Natural killer cell (primary cell): ENCODE data around the gene RENBP. TPM values are rescaled to one million over a fixed set of nuclear protein-coding genes. Genes with fewer than 3 reads are reported as not detected.

Experiments
- ATAC-seq, 3 donors: fragments of 150-1000 bp in 2 of 3; fragments of 200-7000 bp in 1 of 3; cut with Tn5 transposase; 1 replicate in 1 of 3; 2 replicates in 2 of 3; pipeline ENCODE4 v1.10.0; 2021; ENCODE audit warnings: mild to moderate bottlenecking in 2 of 3, moderate library complexity in 2 of 3
- DNase-seq, 2 donors: peaks; one replicate each; pipeline versions ENCODE4 v3.0.0 to v3.0.0-alpha.2; 2013 to 2021; ENCODE audit warnings: mixed read lengths in 1 of 2
- H3K27ac ChIP-seq: one replicate; pipeline ENCODE4 v1.5.1; 2013; ENCODE audit warnings: mild to moderate bottlenecking, low read length
- H3K27me3 ChIP-seq: one replicate; pipeline ENCODE4 v1.6.1; 2013; ENCODE audit warnings: low read length; ENCODE audit not compliant: control insufficient read depth, insufficient read depth
- H3K36me3 ChIP-seq: one replicate; pipeline ENCODE4 v1.6.1; 2013; ENCODE audit warnings: low read length; ENCODE audit not compliant: control insufficient read depth, insufficient read depth
- H3K4me1 ChIP-seq: one replicate; pipeline ENCODE4 v1.6.1; 2013; ENCODE audit warnings: low read length; ENCODE audit not compliant: control insufficient read depth, insufficient read depth
- H3K4me3 ChIP-seq: one replicate; pipeline ENCODE4 v1.5.1; 2013; ENCODE audit warnings: low read length
- H3K9me3 ChIP-seq: one replicate; pipeline ENCODE4 v1.6.1; 2013; ENCODE audit warnings: low read length; ENCODE audit not compliant: control insufficient read depth, insufficient read depth
- H3K27ac Mint-ChIP-seq, 2 donors: one replicate each; pipeline ENCODE4 v1.8.0; 2022; ENCODE audit warnings: mild to moderate bottlenecking in 2 of 2, mixed read lengths in 2 of 2, moderate library complexity in 1 of 2
- H3K27me3 Mint-ChIP-seq, 2 donors: one replicate each; pipeline ENCODE4 v1.8.0; 2022; ENCODE audit warnings: low read depth in 2 of 2, mixed read lengths in 2 of 2
- H3K36me3 Mint-ChIP-seq: one replicate; pipeline ENCODE4 v1.8.0; 2022; ENCODE audit warnings: mixed read lengths
- H3K4me1 Mint-ChIP-seq, 2 donors: one replicate each; pipeline ENCODE4 v1.8.0; 2022; ENCODE audit warnings: mixed read lengths in 2 of 2
- H3K4me3 Mint-ChIP-seq: one replicate; pipeline ENCODE4 v1.8.0; 2022; ENCODE audit warnings: mild to moderate bottlenecking, moderate library complexity, mixed read lengths
- H3K9me3 Mint-ChIP-seq, 2 donors: one replicate each; pipeline ENCODE4 v1.8.0; 2022; ENCODE audit warnings: mixed read lengths in 2 of 2
- WGBS: methylation state at CpG from one replicate; pipeline ENCODE4 v1.1.7; 2013; ENCODE audit warnings: missing lambda C conversion rate; ENCODE audit not compliant: insufficient coverage; 5-methylcytosine and 5-hydroxymethylcytosine counted together
- intact Hi-C: fragments of 100-400 bp; cut with micrococcal nuclease; formaldehyde crosslinking; loops from one replicate; pipeline ENCODE4 v1.14.2; 2022
- total RNA-seq, 4 donors: library from RNA; stranded (reverse); fragments of 120-200 nt in 1 of 4; gene quantifications; one replicate each; pipeline versions ENCODE4 v1.2.3 to v1.2.4, GENCODE V29; 2013 to 2022
- TF ChIP-seq, protein P1 (sequence below): fragments of 200-600 bp; IDR thresholded peaks from one replicate; pipeline ENCODE4 v1.8.0; 2022; ENCODE audit warnings: antibody characterized with exemption

RENBP gene
- total RNA-seq, 3 donors from 2014 or later (not counting 1 experiment from before 2014, with no cell fraction given): 14.3 to 17.1 (median 15.2) TPM

DNA sequence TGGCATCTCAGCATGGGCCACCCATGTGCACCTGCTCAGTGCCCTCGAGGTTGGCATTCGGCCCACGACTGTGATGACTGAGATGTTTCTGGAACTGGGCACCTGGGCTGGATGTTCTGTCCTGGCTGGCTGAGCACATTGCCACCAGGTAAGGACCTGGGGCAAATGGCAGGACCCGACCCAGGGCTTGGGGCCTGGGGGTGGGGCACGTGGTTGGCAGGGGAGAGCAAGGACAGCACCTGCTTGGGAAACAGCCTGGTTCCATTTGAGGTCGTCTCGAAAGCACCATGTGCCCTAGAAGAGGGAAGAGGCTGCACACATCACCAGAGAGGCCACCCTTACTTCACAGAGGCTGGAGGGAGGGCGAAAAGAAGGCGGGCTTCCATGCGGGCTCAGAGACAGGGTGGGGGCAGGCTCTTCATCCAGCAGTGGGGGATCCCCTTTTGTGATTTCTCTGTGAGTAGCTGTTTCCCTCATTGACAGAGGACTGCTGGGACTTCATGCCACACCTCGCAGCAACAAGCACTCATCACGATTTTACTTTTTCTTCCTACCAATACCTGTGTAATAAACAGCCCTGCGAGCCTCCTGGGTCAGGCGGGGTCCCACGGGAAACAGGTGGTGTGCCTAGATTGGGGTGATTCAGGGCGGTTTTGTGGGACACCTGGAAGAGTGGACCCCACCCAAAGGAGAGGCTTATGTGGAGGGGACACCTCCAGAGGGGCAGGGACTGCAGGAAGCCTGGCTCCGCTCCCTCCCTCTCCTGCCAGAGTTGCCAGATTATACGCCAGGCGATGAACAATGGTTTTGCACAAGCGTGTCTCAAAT lies 40.1 kb upstream of the RENBP start:
- H3K4me1 Mint-ChIP-seq: peaks cover 19 to 26% of the 10 kb centered on the region in 2 donors
- Histone ChIP-seq H3K4me3 (no peak overlapping the region), H3K27me3 (no peaks in the 10 kb centered on the region), H3K4me1 (peaks cover 70% of the 10 kb centered on the region), H3K27ac (peak overlapping the region; percentile 84), H3K36me3 (no peaks in the 10 kb centered on the region), H3K9me3 (no peaks in the 10 kb centered on the region)
- H3K9me3 Mint-ChIP-seq: no peaks in the 10 kb centered on the region
- TF ChIP-seq, protein P1, sequence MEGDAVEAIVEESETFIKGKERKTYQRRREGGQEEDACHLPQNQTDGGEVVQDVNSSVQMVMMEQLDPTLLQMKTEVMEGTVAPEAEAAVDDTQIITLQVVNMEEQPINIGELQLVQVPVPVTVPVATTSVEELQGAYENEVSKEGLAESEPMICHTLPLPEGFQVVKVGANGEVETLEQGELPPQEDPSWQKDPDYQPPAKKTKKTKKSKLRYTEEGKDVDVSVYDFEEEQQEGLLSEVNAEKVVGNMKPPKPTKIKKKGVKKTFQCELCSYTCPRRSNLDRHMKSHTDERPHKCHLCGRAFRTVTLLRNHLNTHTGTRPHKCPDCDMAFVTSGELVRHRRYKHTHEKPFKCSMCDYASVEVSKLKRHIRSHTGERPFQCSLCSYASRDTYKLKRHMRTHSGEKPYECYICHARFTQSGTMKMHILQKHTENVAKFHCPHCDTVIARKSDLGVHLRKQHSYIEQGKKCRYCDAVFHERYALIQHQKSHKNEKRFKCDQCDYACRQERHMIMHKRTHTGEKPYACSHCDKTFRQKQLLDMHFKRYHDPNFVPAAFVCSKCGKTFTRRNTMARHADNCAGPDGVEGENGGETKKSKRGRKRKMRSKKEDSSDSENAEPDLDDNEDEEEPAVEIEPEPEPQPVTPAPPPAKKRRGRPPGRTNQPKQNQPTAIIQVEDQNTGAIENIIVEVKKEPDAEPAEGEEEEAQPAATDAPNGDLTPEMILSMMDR: no peak
- intact Hi-C loops: no loop called here
- 42% methylated on average over 14 of the region's 20 CpGs for WGBS
- H3K27me3 Mint-ChIP-seq: peaks cover 0 to 6% of the 10 kb centered on the region in 2 donors
- no peaks in the 10 kb centered on the region for H3K36me3 Mint-ChIP-seq
- peak overlapping the region; percentile 40 for H3K4me3 Mint-ChIP-seq
- ATAC-seq: no peak
- peak in 1 of 2 donors; percentile 76 for DNase-seq
- peak overlapping the region; percentile 64 to 76 for H3K27ac Mint-ChIP-seq

DNA sequence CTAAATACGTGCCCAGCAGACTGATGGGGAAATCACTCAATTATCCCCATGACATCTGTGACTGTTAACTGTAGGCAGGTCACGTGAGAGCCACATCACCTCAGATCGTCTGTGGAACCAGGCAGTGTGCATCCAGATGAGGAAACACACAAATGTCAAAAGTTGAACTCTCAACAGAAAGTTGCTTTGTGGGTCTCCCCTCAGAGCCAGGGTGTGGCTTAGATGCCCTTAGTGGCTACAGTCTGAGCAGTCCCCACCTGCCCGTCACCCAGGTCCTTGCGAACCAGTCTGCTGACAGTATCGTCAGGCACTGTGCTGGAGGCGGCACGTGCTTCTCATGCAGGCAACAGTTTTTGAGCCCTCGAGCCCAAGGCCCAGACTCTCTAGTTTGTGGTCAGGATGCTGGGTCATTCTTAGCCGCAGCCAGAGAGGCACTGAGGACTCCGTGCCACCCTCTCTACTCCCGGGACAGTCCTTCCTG lies 38.9 kb upstream of the RENBP start:
- TF ChIP-seq, protein P1: no peak

DNA sequence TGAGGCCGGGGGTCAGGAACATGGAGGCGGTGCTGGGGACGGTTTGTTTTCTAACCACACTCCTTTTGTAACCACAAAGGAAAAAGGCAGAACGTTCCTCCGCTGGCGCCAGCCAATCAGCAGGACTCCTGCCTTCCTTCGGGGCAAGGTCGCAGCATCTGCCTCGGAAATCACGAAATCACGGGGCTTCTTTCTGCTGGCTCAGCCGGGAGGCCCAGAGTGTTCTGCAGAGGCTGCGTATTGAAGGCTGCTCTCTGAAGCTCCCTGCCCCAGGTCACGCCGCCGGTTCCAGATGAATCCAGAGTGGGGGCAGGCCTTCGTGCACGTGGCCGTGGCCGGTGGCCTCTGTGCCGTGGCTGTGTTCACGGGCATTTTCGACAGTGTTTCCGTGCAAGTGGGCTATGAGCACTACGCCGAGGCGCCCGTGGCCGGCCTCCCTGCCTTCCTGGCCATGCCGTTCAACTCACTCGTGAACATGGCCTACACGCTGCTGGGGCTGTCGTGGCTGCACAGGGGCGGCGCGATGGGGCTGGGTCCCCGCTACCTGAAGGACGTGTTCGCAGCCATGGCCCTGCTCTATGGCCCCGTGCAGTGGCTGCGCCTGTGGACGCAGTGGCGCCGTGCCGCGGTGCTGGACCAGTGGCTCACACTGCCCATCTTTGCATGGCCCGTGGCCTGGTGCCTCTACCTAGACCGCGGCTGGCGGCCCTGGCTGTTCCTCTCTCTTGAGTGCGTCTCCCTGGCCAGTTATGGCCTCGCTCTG lies 37.5 kb upstream of the RENBP start:
- intact Hi-C loops: no loop called here
- peak in 1 of 2 donors; percentile 79 for DNase-seq
- peak overlapping the region; percentile 13 for H3K4me3 ChIP-seq
- WGBS: 53% methylated on average over 49 of the region's 52 CpGs
- Mint-ChIP-seq H3K4me3 (peak overlapping the region; percentile 47), H3K27me3 (peaks cover 0 to 6% of the 10 kb centered on the region in 2 donors), H3K36me3 (no peaks in the 10 kb centered on the region), H3K9me3 (no peaks in the 10 kb centered on the region), H3K27ac (peak overlapping the region; percentile 81 to 82), H3K4me1 (peaks cover 19 to 26% of the 10 kb centered on the region in 2 donors)
- H3K36me3 ChIP-seq: no peaks in the 10 kb centered on the region
- peak overlapping the region; percentile 74 for H3K27ac ChIP-seq
- ATAC-seq: peak in 1 of 3 donors; percentile 12
- H3K27me3 ChIP-seq: no peaks in the 10 kb centered on the region
- no peaks in the 10 kb centered on the region for H3K9me3 ChIP-seq
- TF ChIP-seq, protein P1: no peak
- H3K4me1 ChIP-seq: peaks cover 67% of the 10 kb centered on the region

More for the DNA sequence above, 38.9 kb upstream of the RENBP start:
- ATAC-seq: peak in 1 of 3 donors; percentile 6
- H3K4me3 ChIP-seq: no peak overlapping the region
- H3K27me3 ChIP-seq: no peaks in the 10 kb centered on the region
- H3K4me1 Mint-ChIP-seq: peaks cover 19 to 26% of the 10 kb centered on the region in 2 donors
- WGBS: 45% methylated on average over 12 of the region's 12 CpGs
- H3K27me3 Mint-ChIP-seq: peaks cover 0 to 6% of the 10 kb centered on the region in 2 donors
- no peak overlapping the region for H3K4me3 Mint-ChIP-seq
- peak overlapping the region; percentile 42 for H3K27ac ChIP-seq
- intact Hi-C loops: no loop called here
- DNase-seq: peak in 1 of 2 donors; percentile 49
- no peaks in the 10 kb centered on the region for H3K9me3 ChIP-seq
- H3K27ac Mint-ChIP-seq: no peak overlapping the region
- no peaks in the 10 kb centered on the region for H3K36me3 Mint-ChIP-seq
- H3K9me3 Mint-ChIP-seq: no peaks in the 10 kb centered on the region
- H3K4me1 ChIP-seq: peaks cover 67% of the 10 kb centered on the region
- no peaks in the 10 kb centered on the region for H3K36me3 ChIP-seq
